GM21529 (cell line): ENCODE data around the gene EPB41.
"Not testable (repeated sequence)": the region's sequence is repeated elsewhere in the genome, so short reads cannot be mapped to it uniquely, and the experiment has no call there.

Source experiments
- ATAC-seq: cut with Tn5 transposase; IDR thresholded peaks from one replicate; pipeline ENCODE4 v1.9.1; 2021; ENCODE audit not compliant: unreplicated experiment

The EPB41 gene

DNA sequence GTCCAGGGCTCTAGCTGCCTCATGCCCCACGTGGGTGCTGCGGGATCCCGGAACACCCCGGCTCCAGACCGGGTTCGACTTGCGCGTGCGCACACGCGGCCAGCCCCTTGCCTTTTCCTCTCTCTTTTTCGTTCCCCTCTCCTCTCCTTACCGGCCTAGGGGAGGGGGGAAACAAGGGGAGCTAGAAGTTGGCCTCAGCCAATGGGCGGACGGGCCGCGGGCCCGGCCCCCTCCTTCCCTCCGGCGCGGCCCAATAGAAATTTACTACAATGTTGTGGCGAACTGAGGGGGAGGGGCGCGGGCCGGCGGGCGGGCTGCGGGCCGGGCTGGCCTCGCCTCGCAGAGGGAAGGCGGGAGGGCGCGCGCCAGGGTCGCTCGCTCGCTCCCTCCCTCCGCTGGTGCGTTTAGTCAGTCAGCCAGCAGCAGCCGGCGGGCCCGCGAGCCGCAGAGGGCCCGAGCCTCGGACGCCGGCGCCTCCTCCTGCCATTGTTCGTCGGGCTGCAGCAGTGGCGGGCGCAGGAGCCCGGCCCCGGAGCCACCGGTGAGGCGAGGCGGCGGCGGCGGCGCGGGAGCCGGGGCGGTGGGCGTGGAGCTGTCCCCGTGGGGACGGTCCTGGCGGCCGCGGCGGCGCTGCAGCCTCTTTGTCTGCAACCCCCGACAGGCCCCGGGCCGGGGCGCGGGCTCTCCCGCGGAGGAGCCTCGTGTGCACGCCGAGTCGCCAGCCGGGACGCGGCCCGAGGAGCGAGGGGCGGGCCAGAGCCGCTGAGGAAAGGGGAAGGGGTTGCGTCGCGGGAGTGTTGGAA is at the start of gene EPB41:
TSS of gene EPB41 (plus strand) at position 342 of the 803 bp plus-strand sequence. CDS start 72,869 bp downstream, outside the sequence.
- ATAC-seq = peak; percentile 87

DNA sequence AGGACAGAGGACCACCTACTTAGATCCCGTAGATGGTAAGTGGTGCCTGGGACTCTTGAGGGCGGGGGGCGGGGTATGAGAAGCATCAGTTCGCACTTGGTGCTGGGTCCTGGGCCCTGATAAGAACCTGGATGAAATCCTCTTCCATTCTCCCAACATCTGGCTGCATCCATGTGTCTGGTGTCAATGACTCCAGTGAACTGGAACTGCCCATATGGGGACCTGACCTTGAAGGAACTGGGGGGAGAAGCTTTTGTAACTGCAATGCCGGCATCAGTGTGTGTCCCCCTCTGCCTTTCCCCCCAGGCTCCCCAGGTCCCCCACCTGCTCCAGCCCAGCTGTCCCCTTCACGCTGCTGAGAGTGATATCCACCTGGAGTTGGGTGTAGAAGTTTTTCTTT is 49.7 kb upstream of the EPB41 start:
- ATAC-seq = no peak

DNA sequence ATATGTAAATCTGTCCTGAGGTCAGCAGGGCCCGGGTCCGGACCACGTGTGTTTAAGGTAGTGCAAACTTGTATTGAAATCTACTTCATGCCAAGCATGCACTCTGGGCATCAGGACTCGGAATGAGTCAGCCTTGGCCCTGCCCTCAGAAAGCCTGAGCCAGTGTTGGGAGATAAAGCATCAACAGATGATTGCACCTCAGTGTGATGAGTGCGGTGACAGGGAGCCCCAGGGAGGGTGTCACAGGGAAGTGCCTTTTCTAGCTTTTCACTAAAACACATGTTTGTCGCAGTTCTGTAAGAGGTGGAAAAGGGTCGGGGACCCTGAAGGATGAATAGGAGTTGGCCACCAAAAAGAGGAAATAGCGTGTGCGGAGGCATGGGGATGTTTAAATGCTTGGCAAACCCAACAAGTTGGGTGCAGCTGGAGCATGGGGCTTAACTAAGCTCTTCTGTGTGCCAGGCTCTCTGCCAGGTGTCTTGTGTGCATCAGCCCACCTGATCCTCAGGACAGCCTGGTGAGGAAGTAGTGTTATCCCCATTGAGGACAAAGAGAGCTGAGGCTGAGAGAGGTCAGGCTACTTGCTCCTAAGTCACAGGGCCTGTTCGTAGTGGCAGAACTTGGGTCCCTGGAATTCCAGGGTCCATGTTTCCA is 48.2 kb upstream of the EPB41 start:
- ATAC-seq = no peak

DNA sequence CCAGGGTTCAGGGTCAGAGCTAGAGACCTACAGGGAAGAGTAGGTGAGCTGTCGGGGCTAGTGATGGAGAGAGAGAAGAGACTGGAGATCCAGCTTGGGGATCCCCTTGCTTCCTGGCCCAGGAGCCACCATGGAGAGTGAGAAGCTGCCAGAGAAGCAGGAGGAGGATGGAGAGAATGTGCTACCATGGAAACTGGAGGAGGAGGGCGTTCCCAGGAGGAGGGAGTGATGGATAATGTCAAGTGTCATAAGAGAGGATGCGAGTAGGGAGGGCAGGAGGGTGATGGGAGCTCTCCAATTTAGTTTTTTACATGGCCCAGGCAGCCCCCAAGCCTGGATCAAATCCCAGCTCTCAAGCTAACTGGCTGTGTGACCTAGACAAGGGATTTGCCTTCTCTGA is 46.5 kb upstream of the EPB41 start:
- ATAC-seq = no peak

DNA sequence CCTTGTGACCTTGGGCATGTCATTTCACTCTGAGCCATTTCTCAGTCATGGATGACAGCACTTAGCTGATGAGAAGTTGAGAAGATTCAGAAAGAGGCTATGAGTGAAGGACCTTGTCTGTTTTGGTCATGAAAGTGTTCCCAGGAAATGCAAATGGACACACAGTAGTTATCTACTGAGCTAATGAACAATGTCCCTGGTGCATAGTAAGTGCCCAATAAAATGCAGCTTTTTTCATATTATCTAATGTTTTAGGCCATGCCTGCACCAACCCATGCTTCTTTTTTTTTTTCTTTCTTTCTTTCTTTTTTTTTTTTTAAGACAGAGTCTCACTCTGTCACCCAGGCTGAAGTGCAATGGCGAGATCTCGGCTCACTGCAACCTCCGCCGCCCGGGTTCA is 44.4 kb upstream of the EPB41 start:
- ATAC-seq = no peak

DNA sequence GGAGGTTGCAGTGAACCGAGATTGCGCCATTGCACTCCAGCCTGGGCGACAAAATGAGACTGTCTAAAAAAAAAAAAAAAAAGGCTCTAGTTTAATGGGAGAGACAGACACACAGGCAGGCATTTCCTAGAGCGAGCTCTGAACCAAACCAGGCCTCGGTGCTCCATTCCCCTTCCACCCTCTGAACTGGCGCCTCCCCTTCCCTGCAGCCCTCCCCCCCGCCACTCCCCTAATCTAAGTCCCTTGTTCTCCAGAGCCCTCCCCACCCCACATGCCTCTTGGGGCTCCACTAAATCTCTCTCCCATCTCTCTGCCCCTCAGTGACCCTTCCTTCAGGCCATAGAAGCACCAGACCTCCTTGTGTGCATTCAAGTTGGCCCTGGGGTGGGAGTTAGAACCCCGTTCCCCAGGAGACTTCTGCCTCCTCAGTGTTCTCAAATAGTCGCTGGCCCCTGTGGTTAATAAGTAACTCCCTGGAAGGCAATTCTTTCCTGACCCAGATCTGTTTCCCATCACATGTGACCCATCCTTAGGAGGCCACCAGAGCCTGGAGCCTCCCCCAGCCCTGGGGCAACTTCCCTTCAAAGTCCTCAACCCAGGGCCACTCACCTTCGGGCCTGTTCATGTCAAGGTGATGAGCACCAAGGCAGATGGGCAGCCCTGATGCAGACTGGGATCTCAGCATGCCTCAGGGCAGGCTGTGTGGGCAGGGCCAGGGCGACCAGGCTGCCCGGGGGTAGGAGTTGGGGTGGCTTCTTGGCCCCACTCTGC is 42.6 kb upstream of the EPB41 start:
- no peak for ATAC-seq

DNA sequence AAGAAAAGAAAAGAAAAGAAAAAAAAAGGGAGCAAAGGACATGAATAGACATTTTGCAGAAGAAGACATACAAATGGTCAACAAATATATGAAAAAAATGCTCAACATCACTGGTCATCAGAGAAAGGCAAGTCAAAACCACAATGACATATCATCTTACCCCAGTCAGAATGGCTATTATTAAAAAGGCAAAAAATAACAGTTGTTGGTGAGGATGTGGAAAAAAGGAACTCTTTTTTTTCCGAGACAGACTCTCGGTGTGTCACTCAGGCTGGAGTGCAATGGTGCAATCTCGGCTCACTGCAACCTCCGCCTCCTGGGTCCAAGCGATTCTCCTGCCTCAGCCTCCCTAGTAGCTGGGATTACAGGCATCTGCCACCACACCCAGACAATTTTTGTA is 39.2 kb upstream of the EPB41 start:
- not testable (repeated sequence) for ATAC-seq

DNA sequence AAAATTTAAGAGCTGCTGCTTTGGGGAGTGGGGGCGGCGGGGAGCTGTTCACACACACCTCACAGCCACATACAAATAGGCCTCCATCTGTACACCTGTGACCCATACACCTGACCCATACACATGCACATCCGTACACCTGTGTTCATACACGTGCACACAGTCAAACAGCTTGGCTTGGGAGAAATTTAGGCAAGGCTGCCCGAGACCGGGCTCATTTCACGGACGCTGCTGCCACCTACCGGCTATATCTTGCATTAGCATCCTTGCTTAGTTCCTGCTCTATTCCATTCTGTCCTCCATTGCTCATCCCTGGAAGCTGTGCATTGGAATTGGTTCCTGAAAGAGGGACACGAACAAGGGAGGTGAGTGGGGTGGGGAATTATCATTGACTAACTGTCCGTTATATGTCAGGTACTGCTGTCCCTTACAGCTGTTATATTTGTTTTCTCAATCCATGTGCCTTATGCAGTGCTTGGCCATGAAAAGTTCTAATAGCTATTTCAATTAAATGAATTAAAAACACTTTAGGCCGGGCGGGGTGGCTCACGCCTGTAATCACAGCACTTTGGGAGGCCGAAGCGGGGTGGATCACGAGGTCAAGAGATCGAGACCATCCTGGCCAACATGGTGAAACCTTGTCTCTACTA is 37.1 kb upstream of the EPB41 start:
- no peak for ATAC-seq

DNA sequence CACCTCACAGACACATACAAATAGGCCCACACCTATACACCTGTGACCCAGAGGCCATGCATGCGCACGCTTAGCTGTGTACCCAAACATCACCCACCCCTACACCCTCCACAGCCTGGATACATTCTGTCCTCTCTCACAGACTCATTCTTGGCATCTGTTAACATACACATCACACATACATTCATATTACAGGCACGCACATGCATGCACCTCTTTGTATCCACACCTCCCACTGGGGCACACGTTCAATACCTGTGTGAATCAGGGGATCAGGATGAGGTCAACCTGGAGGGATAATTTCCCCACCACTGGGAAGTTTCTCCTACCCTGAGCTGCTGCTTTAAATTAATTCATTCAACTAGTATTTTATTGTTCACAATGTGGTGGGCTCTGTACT is 35.6 kb upstream of the EPB41 start:
- no peak for ATAC-seq

DNA sequence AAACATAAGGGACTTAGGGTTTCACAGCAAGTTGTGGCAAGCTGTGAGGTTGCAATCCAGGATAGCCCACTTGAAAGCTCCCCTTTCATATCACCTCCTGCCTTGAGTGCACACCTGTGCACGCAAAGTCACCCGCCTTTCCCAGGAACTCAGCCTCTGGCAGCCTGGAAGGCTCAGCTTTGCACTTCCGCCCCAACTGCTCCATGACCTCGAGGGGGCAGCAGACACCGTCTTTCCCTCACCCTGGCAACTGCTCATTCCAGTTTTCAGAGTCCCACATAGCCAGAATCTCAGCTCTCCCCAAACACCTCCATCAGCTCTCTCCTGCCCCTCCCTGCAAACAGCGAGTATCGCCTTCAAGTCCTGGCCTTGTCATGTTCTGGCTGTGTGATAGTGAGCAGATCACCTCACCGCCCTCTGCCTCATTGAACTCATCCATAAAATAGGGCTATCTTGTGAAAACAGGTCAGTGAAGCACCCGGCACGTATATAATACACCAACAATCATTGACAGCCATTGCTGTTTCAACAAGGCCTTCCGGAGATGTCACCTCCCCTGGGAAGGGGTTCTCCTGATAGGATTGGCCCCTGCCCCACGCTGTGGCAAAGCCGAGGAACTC is 32.2 kb upstream of the EPB41 start:
- ATAC-seq = peak; percentile 42

DNA sequence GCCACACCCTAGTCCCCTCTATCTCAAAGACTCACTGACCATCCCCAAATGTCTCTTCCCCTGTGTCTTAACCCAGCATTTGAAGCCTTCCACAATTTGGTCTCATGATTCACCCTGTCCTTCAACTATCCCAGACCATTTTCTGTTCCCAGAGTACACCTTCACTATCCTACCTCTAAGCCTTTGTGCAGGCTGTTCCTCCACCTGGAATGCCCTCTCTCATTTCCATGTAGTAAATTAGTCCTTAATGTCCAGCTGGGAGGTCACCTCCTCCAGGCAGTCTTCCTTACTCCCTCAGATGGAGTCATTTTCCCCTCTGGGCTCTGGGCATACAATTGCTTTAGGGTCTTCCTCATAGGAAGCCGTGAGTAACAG is 31.1 kb upstream of the EPB41 start:
- no peak for ATAC-seq

DNA sequence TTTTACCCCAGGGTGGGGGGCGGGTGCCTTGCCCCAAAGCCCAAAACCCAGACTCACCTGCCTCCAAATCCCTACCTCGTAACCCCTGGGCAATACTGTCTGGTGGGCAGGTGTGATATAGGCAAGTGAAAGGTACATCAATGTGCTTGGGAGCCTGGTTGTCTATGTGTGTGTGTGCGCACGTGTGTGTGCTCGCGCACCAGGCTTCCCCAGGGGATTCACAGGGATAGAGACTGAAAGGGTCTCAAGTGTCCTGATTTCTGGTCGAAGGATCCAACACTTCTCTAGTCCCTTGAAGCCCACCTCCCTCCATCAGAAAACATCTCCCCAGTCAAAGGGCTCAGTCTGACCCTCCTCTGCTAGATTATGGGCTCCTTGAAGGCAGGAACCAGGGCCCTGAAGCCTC is 28.9 kb upstream of the EPB41 start:
- no peak for ATAC-seq

DNA sequence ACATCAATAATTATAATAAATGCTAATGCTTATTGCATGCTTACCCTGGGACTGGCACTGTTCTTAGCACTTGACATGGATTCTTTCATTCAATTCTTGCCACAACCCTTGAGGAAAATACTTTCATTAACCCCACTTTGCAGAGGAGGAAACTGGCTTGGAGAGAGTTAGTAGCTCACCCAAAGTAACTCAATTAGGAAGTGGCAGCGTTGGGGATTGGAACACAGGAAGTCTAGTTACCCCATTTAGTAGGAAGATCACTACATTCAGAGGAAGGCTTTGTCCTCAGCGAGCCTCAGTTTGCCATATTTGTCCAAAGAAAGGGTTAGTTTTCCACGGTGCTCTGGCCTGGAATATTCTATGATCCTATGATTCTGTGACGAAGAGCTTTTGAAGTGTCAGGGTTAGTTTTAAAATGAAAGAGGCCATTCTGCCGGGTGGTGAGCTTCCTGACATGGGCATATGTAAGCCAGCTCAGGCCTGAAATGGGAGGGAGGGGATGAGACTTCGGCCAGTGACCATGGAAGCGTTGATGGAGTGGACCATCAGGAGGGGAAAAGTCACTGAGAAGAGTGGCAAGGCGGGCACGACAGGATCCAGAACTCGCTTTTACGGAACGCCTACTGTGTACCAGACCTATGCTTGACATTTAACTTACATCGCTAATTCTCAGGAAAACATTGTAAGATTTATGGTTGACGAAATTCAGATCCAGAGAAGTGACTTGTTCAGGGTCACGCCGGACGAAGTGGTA is 28.2 kb upstream of the EPB41 start:
- no peak for ATAC-seq

DNA sequence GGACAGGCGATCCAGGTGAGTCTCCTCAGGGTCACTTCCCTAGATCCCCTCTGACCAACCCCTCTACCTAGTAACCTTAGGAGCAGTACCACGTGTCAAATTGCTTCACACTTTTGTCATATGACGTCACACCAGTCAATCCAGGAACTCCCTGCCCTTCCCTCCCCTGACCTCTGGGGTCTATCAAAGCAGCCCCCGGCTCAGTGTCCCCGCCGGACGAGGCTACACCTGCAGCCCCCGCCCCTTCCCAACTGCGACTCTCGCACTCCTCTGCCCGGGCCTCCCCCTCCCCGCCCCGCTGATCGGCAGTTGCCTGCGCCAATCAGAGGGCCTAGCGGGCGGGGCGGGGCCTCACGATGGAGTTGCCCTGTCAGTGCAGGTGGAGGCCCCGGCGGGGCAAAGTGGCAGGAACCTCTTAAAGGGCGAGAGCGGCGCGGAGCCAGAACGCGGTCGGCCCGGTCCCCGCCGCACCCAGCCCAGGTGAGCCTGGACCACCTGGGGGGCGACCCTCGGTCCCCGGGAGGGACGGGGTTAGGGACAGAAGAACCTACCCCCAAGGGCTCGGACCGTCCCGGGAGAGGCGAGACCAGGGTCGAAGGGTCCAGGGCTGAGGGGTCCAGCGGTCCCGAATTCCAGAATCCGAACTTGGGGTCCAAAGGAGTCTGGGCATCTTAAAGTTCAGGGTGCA is 27.5 kb upstream of the EPB41 start:
- ATAC-seq = peak; percentile 63

DNA sequence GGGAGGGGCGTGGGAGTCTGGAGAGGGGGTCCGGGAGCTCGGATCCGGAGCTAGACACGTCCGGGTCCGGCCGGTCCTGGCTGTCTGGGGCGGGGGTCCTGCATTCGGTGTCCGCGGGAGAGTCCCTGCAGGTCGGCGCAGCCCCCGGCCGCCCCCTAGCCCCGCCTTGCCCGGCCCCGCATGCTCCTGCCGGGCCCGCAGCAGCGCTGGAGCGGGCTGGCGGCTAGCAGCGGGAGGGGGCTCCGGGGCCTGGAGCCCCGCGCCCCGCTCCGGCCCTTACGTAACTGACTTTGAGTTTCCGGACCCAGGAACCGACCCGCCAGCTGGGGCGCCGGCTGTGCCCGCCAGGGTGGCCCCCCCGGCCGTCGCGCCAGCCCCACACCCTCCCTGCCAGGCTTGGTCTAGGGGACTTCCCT is 26.9 kb upstream of the EPB41 start:
- ATAC-seq = no peak

DNA sequence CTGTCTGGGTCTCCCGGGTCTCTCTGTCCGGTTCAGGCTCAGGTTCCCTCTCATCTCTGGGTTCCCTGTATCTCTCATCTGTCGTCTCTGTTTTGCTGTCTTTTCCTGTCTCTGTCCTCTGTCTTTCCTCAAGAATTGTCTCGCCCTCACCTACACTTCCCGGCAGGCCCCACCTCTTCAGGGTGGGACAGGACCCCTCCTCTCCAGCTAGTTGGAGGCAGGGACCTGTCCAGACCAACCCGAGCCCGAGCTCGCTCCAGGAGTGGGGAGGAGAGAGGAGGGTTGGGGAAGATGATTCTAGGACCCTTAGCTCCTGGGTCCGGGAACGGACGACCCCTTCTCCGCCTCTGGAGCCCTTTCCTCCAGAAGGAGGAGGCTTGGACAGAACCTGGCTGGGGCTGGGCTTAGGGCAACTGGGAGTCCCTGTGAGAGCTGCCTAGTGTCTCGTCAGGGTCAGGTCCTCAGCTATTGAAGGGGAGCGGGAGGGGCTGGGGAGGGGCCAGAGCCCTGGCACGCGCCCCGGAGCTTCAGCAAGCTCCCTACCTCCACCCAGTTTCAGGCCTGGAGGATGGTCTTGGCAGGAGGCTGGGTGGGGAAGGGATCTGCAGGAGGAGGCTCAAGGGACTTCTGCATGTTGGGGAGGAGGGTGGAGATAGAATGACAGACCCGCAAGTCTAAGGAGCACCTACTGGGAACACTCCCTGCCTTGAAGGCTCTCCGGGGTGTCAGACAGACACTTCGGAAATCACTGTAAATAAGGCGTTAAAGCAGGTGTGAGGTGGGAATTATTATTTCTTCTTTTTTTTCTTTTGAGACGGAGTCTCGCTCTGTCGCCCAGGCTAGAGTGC is 26.3 kb upstream of the EPB41 start:
- no peak for ATAC-seq

DNA sequence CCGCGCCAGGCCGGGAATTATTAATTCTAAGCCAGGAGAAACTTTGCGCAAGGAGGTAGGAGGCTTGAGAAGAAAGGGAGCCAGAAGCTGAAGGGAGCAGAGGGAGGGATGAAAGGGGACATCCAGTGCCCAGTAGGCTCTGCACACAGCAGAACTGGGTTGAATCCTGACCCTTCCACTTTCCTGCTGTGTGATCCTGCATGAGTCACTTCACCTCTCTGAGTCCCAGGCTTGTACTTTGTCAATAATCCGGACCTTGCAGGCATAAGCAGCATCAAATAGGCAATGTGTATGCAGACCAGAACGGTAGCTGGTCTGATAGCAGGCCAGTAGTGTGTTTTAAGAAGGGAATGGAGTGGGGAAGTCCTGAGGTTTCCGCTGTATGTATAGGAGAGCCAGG is 25.5 kb upstream of the EPB41 start:
- ATAC-seq = no peak

DNA sequence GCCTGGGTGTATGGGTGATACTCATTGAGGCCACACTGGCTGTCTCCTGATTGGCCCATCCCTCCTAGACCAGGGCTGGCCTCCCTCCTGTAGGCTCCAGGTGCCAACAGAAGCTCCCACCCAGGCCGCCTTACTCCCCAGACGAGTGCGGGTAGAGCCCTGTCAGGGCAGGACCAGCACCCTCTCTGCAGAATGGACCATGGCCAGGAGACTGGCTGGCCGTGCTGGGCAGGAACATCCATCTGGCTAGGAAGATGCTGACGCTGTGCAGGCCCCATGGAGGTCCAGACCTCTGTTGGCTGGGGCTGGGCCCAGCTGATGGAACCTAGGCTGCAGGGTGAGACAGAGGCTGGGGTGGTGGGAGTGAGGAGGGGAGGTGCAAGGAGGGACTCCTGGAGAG is 25.0 kb upstream of the EPB41 start:
- no peak for ATAC-seq

DNA sequence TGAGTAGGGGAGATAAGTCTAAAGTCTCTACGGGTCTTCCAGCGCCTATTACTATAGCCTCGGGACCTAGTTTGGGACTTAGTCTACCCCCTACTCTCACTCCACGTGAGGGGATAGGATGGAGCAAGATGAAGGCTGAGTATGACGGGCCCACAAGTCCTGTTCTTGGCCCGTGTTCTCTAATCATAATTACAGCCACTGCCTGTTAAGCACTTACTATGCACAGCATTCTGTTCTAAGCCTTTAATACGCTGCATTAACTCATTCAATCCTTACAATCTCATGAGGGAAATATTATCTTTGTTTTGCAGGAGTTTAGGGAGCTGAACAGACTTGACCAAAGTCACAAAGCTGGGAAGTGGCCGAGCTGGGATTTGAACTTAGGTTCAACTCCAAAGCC is 23.9 kb upstream of the EPB41 start:
- ATAC-seq = no peak
